Measurements from ENCODE around the gene FBXO2. TPM values are rescaled to one million over a fixed set of nuclear protein-coding genes. Genes with fewer than 3 reads are reported as not detected.
A peak's percentile ranks its signal among the peaks of the same experiment; 100 is the strongest.

FBXO2 gene
- total RNA-seq, 2 experiments from 2014 or later = 3.2 to 3.7 TPM

DNA sequence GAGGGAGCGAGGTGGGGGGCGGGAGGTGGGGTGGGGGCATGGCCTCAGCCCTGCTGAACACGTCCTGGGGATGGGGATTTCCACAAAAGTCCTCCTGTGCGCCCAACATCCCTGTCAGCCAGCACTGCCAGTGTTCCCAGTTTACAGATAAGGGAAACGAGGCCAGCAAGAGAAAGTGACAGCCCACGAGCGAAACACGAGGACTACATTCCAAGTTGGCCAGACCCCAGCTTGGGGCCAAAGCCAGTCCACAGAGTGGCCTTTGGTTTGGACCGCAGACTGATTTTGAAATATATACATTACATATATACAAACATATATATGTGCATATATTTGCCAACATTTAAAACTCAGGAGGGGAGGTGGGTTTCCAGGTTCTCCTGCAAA, 5.0 kb downstream of the FBXO2 start:
- H3K27ac ChIP-seq (ENCODE audit: low read depth in 1 of 2, low read length in 2 of 2) = no peak overlapping the region
- ATAC-seq (ENCODE audit: poor library complexity) = no peak
- Mint-ChIP-seq H3K4me3 (peak overlapping the region; percentile 58), H3K36me3 (ENCODE audit: low read depth) (no peaks in the 10 kb centered on the region), H3K27me3 (no peaks in the 10 kb centered on the region), H3K4me1 (ENCODE audit: low read depth) (peaks cover 40% of the 10 kb centered on the region), H3K27ac (peak overlapping the region; percentile 1), H3K9me3 (no peaks in the 10 kb centered on the region)
- TF ChIP-seq, protein P1, sequence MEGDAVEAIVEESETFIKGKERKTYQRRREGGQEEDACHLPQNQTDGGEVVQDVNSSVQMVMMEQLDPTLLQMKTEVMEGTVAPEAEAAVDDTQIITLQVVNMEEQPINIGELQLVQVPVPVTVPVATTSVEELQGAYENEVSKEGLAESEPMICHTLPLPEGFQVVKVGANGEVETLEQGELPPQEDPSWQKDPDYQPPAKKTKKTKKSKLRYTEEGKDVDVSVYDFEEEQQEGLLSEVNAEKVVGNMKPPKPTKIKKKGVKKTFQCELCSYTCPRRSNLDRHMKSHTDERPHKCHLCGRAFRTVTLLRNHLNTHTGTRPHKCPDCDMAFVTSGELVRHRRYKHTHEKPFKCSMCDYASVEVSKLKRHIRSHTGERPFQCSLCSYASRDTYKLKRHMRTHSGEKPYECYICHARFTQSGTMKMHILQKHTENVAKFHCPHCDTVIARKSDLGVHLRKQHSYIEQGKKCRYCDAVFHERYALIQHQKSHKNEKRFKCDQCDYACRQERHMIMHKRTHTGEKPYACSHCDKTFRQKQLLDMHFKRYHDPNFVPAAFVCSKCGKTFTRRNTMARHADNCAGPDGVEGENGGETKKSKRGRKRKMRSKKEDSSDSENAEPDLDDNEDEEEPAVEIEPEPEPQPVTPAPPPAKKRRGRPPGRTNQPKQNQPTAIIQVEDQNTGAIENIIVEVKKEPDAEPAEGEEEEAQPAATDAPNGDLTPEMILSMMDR (IDR thresholded peaks at IDR 0.05) = no peak
- ChIA-PET POLR2A (interaction anchor here (0.8 to 3.8 kb wide), 7 partner anchors 15 to 589 kb away, joined by 3 to 28 read pairs (median 6); partner anchors contain the start of genes AGTRAP, FBXO6, MIIP and MTOR), CTCF (interaction anchor here (1.2 to 4.6 kb wide), 7 partner anchors 8 to 611 kb away, joined by 3 to 47 read pairs (median 8); partner anchors contain the start of gene FBXO6)
- peaks cover 40% of the 10 kb centered on the region for H3K4me1 ChIP-seq (ENCODE audit: insufficient read depth, low read length)
- H3K9me3 ChIP-seq (ENCODE audit: control insufficient read depth in 1 of 2, insufficient read depth in 1 of 2, low read length in 2 of 2) = no peaks in the 10 kb centered on the region
- intact Hi-C loops (cut with DNase I, micrococcal nuclease) = loop anchor here in 1 of 2 experiments (10.0 kb wide), 1 partner anchor 1154 kb away; no protein-coding TSS in a partner anchor
- H3K4me3 ChIP-seq (ENCODE audit: low read length) = no peak overlapping the region
- no peak for DNase-seq
- H3K27me3 ChIP-seq (ENCODE audit: control insufficient read depth in 1 of 2, insufficient read depth in 2 of 2, low read length in 2 of 2) = no peaks in the 10 kb centered on the region
- H3K36me3 ChIP-seq (ENCODE audit: insufficient read depth, low read length) = no peaks in the 10 kb centered on the region

DNA sequence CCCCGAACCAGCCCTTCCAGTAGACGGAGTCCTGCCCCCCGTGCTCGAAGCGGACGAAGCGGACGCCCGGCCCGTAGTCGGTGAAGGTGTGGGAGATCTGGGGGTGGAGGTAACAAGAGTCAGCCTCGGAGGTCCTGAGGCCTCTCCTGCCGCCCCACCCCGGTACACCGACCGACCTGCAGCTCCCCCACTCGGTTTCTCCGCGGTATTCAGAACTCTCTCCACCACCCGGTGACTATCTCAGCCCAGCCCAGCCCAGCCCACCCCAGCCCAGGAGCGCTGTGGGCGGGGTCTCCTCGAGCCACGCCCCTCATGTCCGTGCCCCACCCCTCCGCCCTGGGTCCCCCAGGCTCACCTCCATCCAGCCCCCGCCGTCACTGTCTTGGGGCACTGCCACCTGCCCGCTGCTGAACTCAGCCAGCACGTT, 5.5 kb downstream of the FBXO2 start:
- H3K9me3 ChIP-seq (ENCODE audit: control insufficient read depth in 1 of 2, insufficient read depth in 1 of 2, low read length in 2 of 2) = no peaks in the 10 kb centered on the region
- DNase-seq (peak in 9 of 14 experiments; percentile 9 to 72 (median 39)), ATAC-seq (ENCODE audit: poor library complexity) (peak; percentile 30)
- H3K4me1 ChIP-seq (ENCODE audit: insufficient read depth, low read length) = peaks cover 35% of the 10 kb centered on the region
- POLR2A ChIA-PET = interaction anchor here (0.8 to 3.8 kb wide), 4 partner anchors 16 to 588 kb away, joined by 3 to 28 read pairs (median 13); partner anchors contain the start of genes FBXO6, MIIP and SRM
- Mint-ChIP-seq H3K4me1 (ENCODE audit: low read depth) (peaks cover 40% of the 10 kb centered on the region), H3K36me3 (ENCODE audit: low read depth) (no peaks in the 10 kb centered on the region), H3K4me3 (no peak overlapping the region), H3K9me3 (no peaks in the 10 kb centered on the region), H3K27me3 (no peaks in the 10 kb centered on the region), H3K27ac (no peak overlapping the region)
- no peaks in the 10 kb centered on the region for H3K27me3 ChIP-seq (ENCODE audit: control insufficient read depth in 1 of 2, insufficient read depth in 2 of 2, low read length in 2 of 2)
- CTCF ChIA-PET = interaction anchor here (2.2 to 4.6 kb wide), 2 partner anchors 15 to 611 kb away, joined by 10 to 33 read pairs; partner anchors contain the start of gene FBXO6
- H3K27ac ChIP-seq (ENCODE audit: low read depth in 1 of 2, low read length in 2 of 2) = no peak overlapping the region
- intact Hi-C loops (cut with DNase I, micrococcal nuclease) = loop anchor here in 1 of 2 experiments (10.0 kb wide), 1 partner anchor 1154 kb away; no protein-coding TSS in a partner anchor
- no peak overlapping the region for H3K4me3 ChIP-seq (ENCODE audit: low read length)
- no peaks in the 10 kb centered on the region for H3K36me3 ChIP-seq (ENCODE audit: insufficient read depth, low read length)
- TF ChIP-seq, protein P1 (IDR thresholded peaks at IDR 0.05) = no peak

DNA sequence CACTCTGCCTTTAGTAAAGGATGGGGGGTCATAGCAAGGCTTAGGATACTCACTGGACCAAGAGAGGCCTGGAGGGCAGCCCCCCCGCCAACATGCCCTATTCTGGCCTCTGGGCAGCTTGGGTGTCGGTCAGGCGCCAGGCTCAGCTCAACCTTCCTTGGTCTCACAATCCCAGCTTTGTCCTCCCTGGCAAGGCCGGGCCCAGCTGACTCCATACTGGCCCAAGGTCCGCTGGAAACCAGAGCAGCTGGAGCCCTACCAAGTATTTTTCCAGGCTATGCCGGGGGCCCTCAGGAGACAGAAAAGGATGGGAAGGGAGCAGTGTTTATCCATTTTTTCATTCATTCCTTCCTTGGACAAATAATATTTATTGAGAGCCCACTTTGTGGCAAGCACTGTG, 6.2 kb downstream of the FBXO2 start:
- no peaks in the 10 kb centered on the region for H3K36me3 ChIP-seq (ENCODE audit: insufficient read depth, low read length)
- ChIA-PET POLR2A (interaction anchor here (2.8 to 3.1 kb wide), 2 partner anchors 16 to 588 kb away, joined by 8 to 18 read pairs; partner anchors contain the start of genes FBXO6 and SRM), CTCF (interaction anchor here (4.6 kb wide), 1 partner anchor 16 kb away, joined by 33 read pairs; the partner anchor contains the start of gene FBXO6)
- H3K4me1 ChIP-seq (ENCODE audit: insufficient read depth, low read length) = peaks cover 33% of the 10 kb centered on the region
- Mint-ChIP-seq H3K9me3 (no peaks in the 10 kb centered on the region), H3K4me1 (ENCODE audit: low read depth) (peaks cover 38% of the 10 kb centered on the region), H3K27ac (no peak overlapping the region), H3K36me3 (ENCODE audit: low read depth) (no peaks in the 10 kb centered on the region), H3K27me3 (no peaks in the 10 kb centered on the region), H3K4me3 (no peak overlapping the region)
- TF ChIP-seq, protein P1 (IDR thresholded peaks at IDR 0.05) = no peak
- H3K9me3 ChIP-seq (ENCODE audit: control insufficient read depth in 1 of 2, insufficient read depth in 1 of 2, low read length in 2 of 2) = no peaks in the 10 kb centered on the region
- no peak for ATAC-seq (ENCODE audit: poor library complexity)
- DNase-seq = no peak
- H3K4me3 ChIP-seq (ENCODE audit: low read length) = no peak overlapping the region
- H3K27me3 ChIP-seq (ENCODE audit: control insufficient read depth in 1 of 2, insufficient read depth in 2 of 2, low read length in 2 of 2) = no peaks in the 10 kb centered on the region
- no peak overlapping the region for H3K27ac ChIP-seq (ENCODE audit: low read depth in 1 of 2, low read length in 2 of 2)
- intact Hi-C loops (cut with DNase I, micrococcal nuclease) = loop anchor here in 1 of 2 experiments (10.0 kb wide), 1 partner anchor 1153 kb away; no protein-coding TSS in a partner anchor

Data from CD4-positive, alpha-beta T cell (primary cell).